NCI-H446 treated with DMSO at 0.1 percent for 48 hours (cell line): ENCODE results near the gene KRTAP10-7.
"Not testable (repeated sequence)": the region's sequence is repeated elsewhere in the genome, so short reads cannot be mapped to it uniquely, and the experiment has no call there.

Source experiments
- DNase-seq: peaks from one replicate; lab custom pipeline; 2025; lab: John Stamatoyannopoulos, UW

Gene KRTAP10-7

DNA sequence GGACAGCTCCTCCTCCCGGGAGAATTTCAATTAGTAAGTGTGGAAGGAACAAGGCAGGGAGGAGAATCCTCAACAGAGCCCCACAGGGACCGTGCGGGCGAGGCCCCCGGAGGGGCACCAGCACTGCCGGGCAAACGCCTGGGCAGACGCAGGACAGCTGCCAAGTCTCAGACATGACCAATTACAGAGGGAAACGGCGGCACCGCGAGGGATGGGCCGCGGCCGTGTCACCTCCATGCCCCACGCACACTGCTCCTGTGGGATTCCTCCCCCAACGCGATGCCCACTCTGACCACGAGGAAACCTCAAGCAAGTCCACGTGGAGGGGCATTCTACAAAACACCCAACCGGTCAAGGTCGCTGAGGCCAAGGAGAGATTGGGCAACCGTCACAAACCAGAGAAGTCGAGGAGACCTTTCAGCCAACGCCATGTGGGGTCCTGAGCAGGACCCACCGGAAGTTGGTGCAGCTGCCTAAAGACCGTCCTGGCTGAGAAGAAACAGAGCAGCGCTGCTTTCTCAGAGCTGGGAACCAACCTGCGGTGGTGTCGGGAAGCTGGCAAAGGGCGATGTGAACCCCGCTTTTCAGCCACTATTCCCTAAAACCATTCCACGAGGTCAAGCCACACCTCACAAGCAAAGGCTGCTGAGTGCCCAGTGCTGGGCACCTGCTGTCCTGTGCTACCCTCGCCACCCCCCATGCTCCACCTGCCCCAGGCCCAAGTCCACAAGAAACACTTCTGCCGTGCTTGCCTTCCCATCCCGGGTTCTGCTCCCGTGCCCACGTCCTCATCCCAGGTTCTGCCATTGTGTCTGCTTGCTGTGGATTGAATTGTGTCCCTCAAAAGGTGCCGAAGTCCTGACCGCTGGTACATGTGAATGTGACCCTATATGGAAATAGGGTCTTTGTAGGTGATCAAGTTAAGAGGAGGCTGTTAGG is 28.3 kb upstream of the KRTAP10-7 start:
- no peak for DNase-seq

DNA sequence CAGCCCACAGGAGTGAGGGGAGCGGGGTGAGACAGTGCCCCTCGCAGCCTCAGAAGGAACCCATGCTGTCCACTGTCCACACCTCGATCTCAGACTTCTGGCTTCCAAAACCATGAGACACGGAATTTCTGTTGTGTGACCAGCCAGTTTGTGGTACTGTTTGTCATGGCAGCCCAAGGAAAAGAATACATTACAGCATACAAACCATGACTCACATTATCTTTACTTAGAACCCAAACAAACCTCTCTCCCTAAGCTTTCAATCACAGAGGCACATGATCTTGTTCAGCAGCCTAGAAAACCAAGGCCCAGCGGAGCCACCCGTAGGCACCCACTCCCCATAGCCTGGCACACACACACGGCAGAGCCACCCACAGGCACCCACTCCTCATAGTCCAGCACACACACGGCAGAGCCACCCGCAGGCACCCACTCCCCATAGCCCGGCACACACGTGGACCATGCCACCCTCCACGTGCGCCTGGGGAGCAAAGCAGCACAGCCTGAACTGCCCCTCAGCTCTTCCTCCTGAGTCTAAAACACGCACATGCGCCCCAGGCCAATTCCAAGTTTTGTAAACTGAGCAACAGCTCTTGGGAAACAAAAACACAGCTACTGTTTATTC is 27.3 kb upstream of the KRTAP10-7 start:
- DNase-seq, result no peak

DNA sequence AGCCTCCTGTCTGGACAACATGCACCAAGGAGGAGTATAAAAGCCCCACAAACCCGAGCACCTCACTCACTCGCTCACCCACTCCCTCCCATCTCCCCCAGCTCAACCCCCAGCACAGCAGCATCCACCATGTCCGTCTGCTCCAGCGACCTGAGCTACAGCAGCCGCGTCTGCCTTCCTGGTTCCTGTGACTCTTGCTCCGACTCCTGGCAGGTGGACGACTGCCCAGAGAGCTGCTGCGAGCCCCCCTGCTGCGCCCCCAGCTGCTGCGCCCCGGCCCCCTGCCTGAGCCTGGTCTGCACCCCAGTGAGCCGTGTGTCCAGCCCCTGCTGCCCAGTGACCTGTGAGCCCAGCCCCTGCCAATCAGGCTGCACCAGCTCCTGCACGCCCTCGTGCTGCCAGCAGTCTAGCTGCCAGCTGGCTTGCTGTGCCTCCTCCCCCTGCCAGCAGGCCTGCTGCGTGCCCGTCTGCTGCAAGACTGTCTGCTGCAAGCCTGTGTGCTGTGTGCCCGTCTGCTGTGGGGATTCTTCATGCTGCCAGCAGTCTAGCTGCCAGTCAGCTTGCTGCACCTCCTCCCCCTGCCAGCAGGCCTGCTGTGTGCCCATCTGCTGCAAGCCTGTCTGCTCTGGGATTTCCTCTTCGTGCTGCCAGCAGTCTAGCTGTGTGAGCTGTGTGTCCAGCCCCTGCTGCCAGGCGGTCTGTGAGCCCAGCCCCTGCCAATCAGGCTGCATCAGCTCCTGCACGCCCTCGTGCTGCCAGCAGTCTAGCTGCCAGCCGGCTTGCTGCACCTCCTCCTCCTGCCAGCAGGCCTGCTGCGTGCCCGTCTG is 26.6 kb upstream of the KRTAP10-7 start, which contains the start of gene KRTAP10-4:
Gene KRTAP10-4 (plus strand): TSS at position 100 of the 827 bp plus-strand sequence. CDS start 30 bp downstream, at position 130.
- not testable (repeated sequence) for DNase-seq

- DNase-seq, result no peak
Measured at GRCh38 chr21:44574457-44575306, 25.7 kb upstream of the KRTAP10-7 start.

DNA sequence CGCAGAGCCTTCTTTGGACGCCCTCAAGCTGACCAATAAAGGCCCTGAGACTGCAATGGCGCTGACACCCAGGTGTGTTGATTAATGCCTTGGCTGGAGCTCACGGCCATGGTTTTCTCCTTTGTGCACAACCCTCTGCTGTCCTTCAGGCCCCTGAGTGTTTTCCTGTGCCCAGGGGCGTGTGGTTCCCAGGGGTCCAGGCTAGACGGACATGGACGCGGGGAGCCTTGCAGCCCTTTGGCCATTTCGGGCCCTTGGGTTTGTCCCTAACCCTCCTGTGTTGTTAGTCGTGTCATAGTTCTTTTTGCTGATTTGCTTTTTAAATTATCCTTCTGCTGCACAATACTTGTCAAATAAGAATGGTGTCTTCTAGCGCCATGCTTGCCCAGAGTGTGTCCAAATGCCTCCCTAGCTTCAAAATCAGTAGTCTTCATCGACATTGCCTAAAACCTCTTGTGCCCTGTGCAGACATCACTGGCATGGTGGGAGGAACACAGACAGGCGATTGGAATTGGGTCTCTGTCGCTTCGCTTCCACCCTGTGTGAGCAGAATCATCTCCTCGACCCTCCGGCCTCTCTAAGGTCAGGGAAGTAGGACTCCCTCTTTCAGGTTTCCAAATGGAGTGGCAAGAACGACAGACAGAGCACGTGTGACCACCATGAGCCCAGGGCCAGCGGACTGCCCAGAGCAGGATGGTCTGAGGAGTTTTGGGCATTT is 24.9 kb upstream of the KRTAP10-7 start:
- DNase-seq, result no peak

DNA sequence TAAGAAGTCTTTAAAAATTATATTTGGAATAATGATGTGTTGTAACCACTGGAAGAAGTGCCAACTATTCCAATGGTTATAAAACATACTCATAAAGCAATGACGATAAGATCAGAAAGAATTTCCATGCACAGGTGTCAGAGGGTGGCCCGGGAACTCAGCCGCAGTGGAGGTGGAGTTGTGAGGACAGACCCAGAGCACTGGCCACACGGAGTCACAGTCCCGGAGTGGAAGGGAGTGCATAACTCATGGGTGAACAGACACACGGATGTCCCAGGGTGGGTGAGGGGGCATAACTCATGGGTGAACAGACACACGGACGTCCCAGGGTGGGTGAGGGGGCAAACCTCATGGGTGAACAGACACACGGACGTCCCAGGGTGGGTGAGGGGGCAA is 24.4 kb upstream of the KRTAP10-7 start:
- no peak for DNase-seq

- no peak for DNase-seq
Measured at GRCh38 chr21:44578371-44579055, 21.9 kb upstream of the KRTAP10-7 start.

GRCh38 chr21:44579056-44579832 is 21.2 kb upstream of the KRTAP10-7 start:
- DNase-seq, result no peak

DNA sequence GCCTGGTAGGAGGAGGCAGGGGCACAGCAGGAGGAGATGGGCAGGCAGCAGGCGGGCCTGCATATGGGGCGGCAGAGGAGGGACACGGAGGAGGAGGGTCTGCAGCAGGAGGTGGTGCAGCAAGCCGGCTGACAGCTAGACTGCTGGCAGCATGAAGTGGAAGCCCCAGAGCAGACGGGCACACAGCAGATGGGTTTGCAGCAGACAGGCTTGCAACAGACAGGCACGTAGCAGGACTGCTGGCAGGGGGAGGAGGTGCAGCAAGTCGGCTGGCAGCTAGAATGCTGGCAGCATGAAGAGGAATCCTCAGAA is 20.6 kb upstream of the KRTAP10-7 start:
- no peak for DNase-seq

DNA sequence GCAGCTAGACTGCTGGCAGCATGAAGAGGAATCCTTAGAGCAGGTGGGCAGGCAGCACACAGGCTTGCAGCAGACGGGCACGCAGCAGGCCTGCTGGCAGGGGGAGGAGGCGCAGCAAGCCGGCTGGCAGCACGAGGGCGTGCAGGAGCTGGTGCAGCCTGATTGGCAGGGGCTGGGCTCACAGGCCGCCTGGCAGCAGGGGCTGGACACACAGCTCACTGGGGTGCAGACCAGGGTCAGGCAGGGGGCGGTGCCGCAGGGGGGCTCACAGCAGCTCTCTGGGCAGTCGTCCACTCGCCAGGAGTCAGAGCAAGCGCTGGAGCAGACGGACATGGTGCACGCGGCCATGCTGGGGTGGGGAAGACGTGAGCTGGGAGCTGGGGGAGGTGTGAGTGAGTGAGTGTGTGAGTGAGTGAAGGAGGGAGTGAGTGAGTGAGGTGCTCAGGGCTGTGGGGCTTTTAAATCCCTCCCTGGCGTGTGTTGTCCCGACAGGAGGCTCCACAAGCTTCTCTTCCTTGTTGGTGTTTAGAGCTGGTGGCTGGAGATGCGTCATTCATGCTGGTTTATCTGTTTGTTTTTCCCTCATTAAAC is 20.1 kb upstream of the KRTAP10-7 start, which contains the start of gene KRTAP10-5:
Gene KRTAP10-5 (minus strand): TSS at position 374 of the 591 bp plus-strand sequence. CDS start 26 bp downstream, at position 348.
- not testable (repeated sequence) for DNase-seq

GRCh38 chr21:44581158-44581557 is 19.2 kb upstream of the KRTAP10-7 start:
- DNase-seq, result no peak

DNA sequence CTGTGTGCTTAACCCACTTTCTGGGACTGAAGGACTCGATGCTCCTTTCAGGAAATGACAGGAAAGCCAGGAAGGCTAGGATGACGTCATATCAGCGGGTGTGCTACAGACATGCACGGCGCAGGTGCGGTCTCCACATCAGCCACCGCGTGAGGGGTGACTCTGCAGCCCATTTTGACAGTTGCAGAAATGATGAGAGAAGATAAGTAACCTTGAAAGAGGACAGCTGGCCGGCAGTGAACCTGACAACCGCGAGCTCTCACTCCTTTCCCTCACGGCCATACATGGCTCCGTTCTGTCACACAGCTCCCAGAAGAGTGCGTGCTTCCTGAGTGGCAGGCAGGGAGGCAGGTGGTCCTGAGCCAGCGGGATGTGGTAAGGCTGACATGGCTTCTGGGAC is 18.3 kb upstream of the KRTAP10-7 start:
- DNase-seq, result no peak

GRCh38 chr21:44583089-44583799 is 17.2 kb upstream of the KRTAP10-7 start:
- DNase-seq, result no peak

DNA sequence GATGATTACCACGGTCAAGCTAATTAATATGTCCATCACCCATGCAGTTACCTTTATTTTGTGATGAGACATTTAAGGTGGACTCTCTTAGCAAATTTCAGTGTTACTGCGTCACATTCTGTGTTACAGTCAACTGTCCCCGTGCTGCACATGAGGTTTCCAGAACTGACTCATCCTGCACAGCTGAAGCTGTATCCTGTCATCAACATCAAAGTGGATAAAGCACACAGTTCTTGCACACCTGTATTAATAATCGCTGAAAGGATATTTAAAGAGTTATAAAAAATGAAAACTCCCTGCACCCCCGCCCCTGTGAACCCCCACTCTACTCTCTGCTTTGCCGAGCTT is 16.6 kb upstream of the KRTAP10-7 start:
- no peak for DNase-seq

GRCh38 chr21:44585892-44586291 is 14.5 kb upstream of the KRTAP10-7 start:
- DNase-seq, result no peak

GRCh38 chr21:44589094-44589493 is 11.3 kb upstream of the KRTAP10-7 start:
- no peak for DNase-seq

GRCh38 chr21:44589586-44590305 is 10.7 kb upstream of the KRTAP10-7 start:
- DNase-seq, result no peak

DNA sequence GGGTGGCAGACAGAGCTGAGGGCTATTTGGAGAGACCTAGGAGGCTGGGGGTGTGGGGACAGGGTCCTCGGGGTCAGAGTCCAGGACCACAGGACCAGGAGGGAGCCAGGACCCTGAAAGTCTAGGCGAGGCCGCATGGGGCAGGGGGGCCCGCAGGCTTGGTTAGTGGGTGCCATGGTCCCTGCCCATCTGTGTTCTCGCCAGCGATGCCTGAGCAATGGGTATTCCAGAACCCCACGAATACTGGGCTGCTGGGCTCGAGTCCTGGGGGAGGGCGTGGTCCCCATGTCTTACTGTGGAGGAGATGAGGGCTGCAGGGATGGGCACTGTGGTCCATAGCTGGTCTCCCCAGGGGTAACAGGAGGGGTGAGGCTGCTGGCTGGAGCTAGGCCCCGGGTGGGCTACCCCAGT is 10.1 kb upstream of the KRTAP10-7 start:
- DNase-seq, result no peak
